Transverse colon (tissue), 4 donors: ENCODE measurements around the gene STRADA.

Source experiments
- EP300 ChIP-seq: sonication (generic); formaldehyde crosslinking; IDR thresholded peaks from one replicate; pipeline ENCODE4 v1.6.1; 2017; ENCODE audit warnings: antibody characterized with exemption, low read depth
- POLR2A ChIP-seq: fragments of 450-650 bp; IDR thresholded peaks from one replicate; pipeline ENCODE4 v1.6.1; 2016; ENCODE audit warnings: antibody characterized with exemption, mild to moderate bottlenecking, moderate library complexity
- POLR2AphosphoS5 ChIP-seq, 3 donors: sonication (generic); formaldehyde crosslinking; IDR thresholded peaks; one replicate each; pipeline ENCODE4 v1.6.1; 2016; ENCODE audit warnings: antibody characterized with exemption in 3 of 3
- TF ChIP-seq, protein P1 (sequence below), 5 experiments: fragments of 200-600 bp in 3 of 5; fragments of 450-650 bp in 2 of 5; sonication (generic) in 3 of 5; IDR thresholded peaks; 1 replicate in 2 of 5; 2 replicates in 3 of 5; pipeline ENCODE4 v1.5.1; 2016 to 2017; ENCODE audit warnings: antibody characterized with exemption in 5 of 5, inconsistent platforms in 3 of 5, mild to moderate bottlenecking in 2 of 5, moderate library complexity in 1 of 5

DNA sequence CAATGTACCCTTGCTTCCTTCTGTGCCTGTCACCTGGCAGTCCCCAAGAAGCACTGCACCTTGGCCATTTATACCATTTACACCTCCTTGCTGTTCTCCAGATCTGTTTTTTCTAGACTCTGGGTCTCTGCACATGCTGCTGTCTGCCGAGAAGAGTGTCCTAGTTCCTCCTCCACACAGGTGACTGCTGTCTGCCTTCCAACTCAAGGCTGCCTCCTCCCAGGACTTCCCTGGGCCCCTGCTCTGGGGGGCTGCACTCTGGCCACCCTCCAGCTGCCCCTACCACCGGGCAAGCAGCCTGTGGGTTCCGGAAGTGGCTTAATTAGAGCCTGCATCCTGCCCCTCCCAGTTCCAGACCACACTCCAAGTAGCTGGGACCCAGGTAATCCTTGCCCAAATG lies 35.9 kb downstream of the STRADA start:
- TF ChIP-seq POLR2AphosphoS5 (IDR thresholded peaks at IDR 0.05) (no peak), POLR2A (no peak), EP300 (no peak)
- TF ChIP-seq, protein P1, sequence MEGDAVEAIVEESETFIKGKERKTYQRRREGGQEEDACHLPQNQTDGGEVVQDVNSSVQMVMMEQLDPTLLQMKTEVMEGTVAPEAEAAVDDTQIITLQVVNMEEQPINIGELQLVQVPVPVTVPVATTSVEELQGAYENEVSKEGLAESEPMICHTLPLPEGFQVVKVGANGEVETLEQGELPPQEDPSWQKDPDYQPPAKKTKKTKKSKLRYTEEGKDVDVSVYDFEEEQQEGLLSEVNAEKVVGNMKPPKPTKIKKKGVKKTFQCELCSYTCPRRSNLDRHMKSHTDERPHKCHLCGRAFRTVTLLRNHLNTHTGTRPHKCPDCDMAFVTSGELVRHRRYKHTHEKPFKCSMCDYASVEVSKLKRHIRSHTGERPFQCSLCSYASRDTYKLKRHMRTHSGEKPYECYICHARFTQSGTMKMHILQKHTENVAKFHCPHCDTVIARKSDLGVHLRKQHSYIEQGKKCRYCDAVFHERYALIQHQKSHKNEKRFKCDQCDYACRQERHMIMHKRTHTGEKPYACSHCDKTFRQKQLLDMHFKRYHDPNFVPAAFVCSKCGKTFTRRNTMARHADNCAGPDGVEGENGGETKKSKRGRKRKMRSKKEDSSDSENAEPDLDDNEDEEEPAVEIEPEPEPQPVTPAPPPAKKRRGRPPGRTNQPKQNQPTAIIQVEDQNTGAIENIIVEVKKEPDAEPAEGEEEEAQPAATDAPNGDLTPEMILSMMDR (IDR thresholded peaks at IDR 0.05): no peak
